Endothelial cell of umbilical vein (primary cell): ENCODE measurements around the gene CTNNA2. TPM values are rescaled to one million over a fixed set of nuclear protein-coding genes. Genes with fewer than 3 reads are reported as not detected.

Source experiments
- BruUV-seq: library from RNA; stranded (reverse); fragments of 400-500 nt; replicated peaks from 2 replicates; lab custom pipeline; 2021; lab: Mats Ljungman, UMichigan
- CTCF ChIA-PET: fragments of 300-600, 350-600 bp; sonication (Branson Sonifier 250); formaldehyde crosslinking; loops from one replicate; lab custom pipeline; 2021; ENCODE audit warnings: antibody characterized with exemption, inconsistent platforms; lab: Charles Lee
- POLR2A ChIA-PET: fragments of 300-600, 350-600 bp; sonication (Branson Sonifier 250); formaldehyde crosslinking; loops from one replicate; lab custom pipeline; 2021; ENCODE audit warnings: antibody characterized with exemption, inconsistent platforms; lab: Charles Lee
- DNase-seq: peaks from one replicate; pipeline ENCODE4 v3.0.0-alpha.2; 2011; ENCODE audit warnings: low read depth, low spot score
- FAIRE-seq: peaks from 2 replicates; lab custom pipeline; 2011; peaks lifted over from hg19 to GRCh38; lab: Jason Lieb, UNC
- H2AFZ ChIP-seq: 2 replicates; pipeline ENCODE4 v1.6.0; 2012; ENCODE audit warnings: low read depth, low read length, control low read depth, inconsistent platforms
- H3K27ac ChIP-seq: 2 replicates; pipeline ENCODE4 v1.5.1; 2011; ENCODE audit warnings: low read depth, mild to moderate bottlenecking, control low read depth, low read length, moderate library complexity; ENCODE audit not compliant: insufficient read depth
- H3K27me3 ChIP-seq, 2 experiments: 2 replicates each; pipeline versions ENCODE4 v1.6.0 to v1.6.1; 2011; ENCODE audit warnings: low read length in 2 of 2, mixed read lengths in 1 of 2; ENCODE audit not compliant: control insufficient read depth in 2 of 2, insufficient read depth in 2 of 2
- H3K36me3 ChIP-seq, 2 experiments: 2 replicates in 1 of 2; 3 replicates in 1 of 2; pipeline ENCODE4 v1.5.1; 2011; ENCODE audit warnings: low read length in 2 of 2, mild to moderate bottlenecking in 1 of 2, moderate library complexity in 1 of 2; ENCODE audit not compliant: control insufficient read depth in 2 of 2, insufficient read depth in 2 of 2; ENCODE audit errors: extremely low read depth in 1 of 2
- H3K4me1 ChIP-seq: 3 replicates; pipeline ENCODE4 v1.5.1; 2011; ENCODE audit warnings: mild to moderate bottlenecking, low read length; ENCODE audit not compliant: control insufficient read depth, insufficient read depth; ENCODE audit errors: extremely low read depth
- H3K4me2 ChIP-seq: 2 replicates; pipeline ENCODE4 v1.6.1; 2011; ENCODE audit warnings: low read length, control low read depth, mixed read lengths; ENCODE audit not compliant: insufficient read depth
- H3K4me3 ChIP-seq, 3 experiments: fragments of 200-600 bp in 1 of 3; sonication (generic), shearing (Covaris generic) in 1 of 3; replicated peaks in 1 of 3; 2 replicates each; pipeline ENCODE4 v1.5.1; 2011 to 2016; ENCODE audit warnings: control low read depth in 3 of 3, low read length in 3 of 3, mild to moderate bottlenecking in 2 of 3, inconsistent platforms in 1 of 3, low read depth in 1 of 3, moderate library complexity in 1 of 3; ENCODE audit not compliant: insufficient read depth in 1 of 3
- H3K79me2 ChIP-seq: 2 replicates; pipeline ENCODE4 v1.6.0; 2012; ENCODE audit warnings: low read length, inconsistent platforms; ENCODE audit not compliant: control insufficient read depth, insufficient read depth
- H3K9ac ChIP-seq: replicated peaks from 2 replicates; pipeline ENCODE3; 2011; ENCODE audit warnings: low read length, control low read depth; ENCODE audit not compliant: insufficient read depth; ENCODE audit errors: extremely low read depth
- H3K9me1 ChIP-seq: replicated peaks from 3 replicates; pipeline ENCODE4 v1.6.0; 2011; ENCODE audit warnings: mild to moderate bottlenecking, low read length; ENCODE audit not compliant: control insufficient read depth, insufficient read depth; ENCODE audit errors: extremely low read depth
- H3K9me3 ChIP-seq: replicated peaks from 2 replicates; pipeline ENCODE4 v1.5.1; 2012; ENCODE audit warnings: low read length, inconsistent platforms; ENCODE audit not compliant: control insufficient read depth, insufficient read depth
- H4K20me1 ChIP-seq: replicated peaks from 2 replicates; pipeline ENCODE3; 2011; ENCODE audit warnings: mild to moderate bottlenecking, low read length; ENCODE audit not compliant: control insufficient read depth, insufficient read depth; ENCODE audit errors: extremely low read depth
- CTCF ChIP-seq, 2 donors: IDR thresholded peaks; 1 replicate in 1 of 2; 2 replicates in 1 of 2; pipeline ENCODE4 v1.5.1; 2011; ENCODE audit warnings: low read length in 2 of 2, mild to moderate bottlenecking in 2 of 2, moderate library complexity in 2 of 2, control low read depth in 1 of 2, inconsistent platforms in 1 of 2, low read depth in 1 of 2; ENCODE audit not compliant: insufficient read depth in 1 of 2; ENCODE audit errors: extremely low read depth in 1 of 2
- EZH2 ChIP-seq: IDR thresholded peaks from 2 replicates; pipeline ENCODE4 v1.6.1; 2012; ENCODE audit warnings: borderline replicate concordance, low read depth, mild to moderate bottlenecking, moderate library complexity, low read length, inconsistent platforms; ENCODE audit not compliant: severe bottlenecking
- FOS ChIP-seq: IDR thresholded peaks from 2 replicates; pipeline ENCODE4 v1.6.1; 2011; ENCODE audit warnings: mild to moderate bottlenecking, low read length, moderate library complexity, borderline replicate concordance; ENCODE audit not compliant: insufficient read depth
- GATA2 ChIP-seq: IDR thresholded peaks from 2 replicates; pipeline ENCODE4 v1.7.0; 2011; ENCODE audit warnings: low read depth, mild to moderate bottlenecking, moderate library complexity, mixed read lengths, low read length; ENCODE audit not compliant: insufficient read length, insufficient read depth
- JUN ChIP-seq: IDR thresholded peaks from 2 replicates; pipeline ENCODE4 v1.6.1; 2011; ENCODE audit warnings: borderline replicate concordance, low read depth; ENCODE audit not compliant: insufficient read length, insufficient read depth
- MAX ChIP-seq: IDR thresholded peaks from 2 replicates; pipeline ENCODE4 v1.6.1; 2011; ENCODE audit not compliant: insufficient read depth, insufficient read length
- MYC ChIP-seq: IDR thresholded peaks from one replicate; pipeline ENCODE4 v1.6.1; 2011; ENCODE audit warnings: mild to moderate bottlenecking, low read depth, low read length
- POLR2A ChIP-seq: IDR thresholded peaks from 2 replicates; pipeline ENCODE4 v1.6.1; 2012; ENCODE audit warnings: low read depth, mild to moderate bottlenecking, control low read depth, low read length
- POLR2AphosphoS5 ChIP-seq: IDR thresholded peaks from 2 replicates; pipeline ENCODE4 v1.6.1; 2012; ENCODE audit warnings: low read depth, mild to moderate bottlenecking, control low read depth, low read length, moderate library complexity; ENCODE audit not compliant: insufficient read depth
- dilution Hi-C: fragments of 300-500 bp; cut with MboI; formaldehyde crosslinking; loops from one replicate; pipeline ENCODE4 v1.15.0; 2019; ENCODE audit warnings: low sequenced_read_pairs; ENCODE audit not compliant: extremely low pct_ligation_motif_present
- intact Hi-C: fragments of 100-400 bp; cut with micrococcal nuclease; formaldehyde crosslinking; loops from one replicate; pipeline ENCODE4 v1.10.0; 2022
- polyA plus RNA-seq, 4 experiments: library from polyadenylated mRNA; depleted of rRNA in 3 of 4; stranded (reverse) in 3 of 4; unstranded in 1 of 4; fragments of >200 nt; gene quantifications; 2 replicates each; pipeline versions ENCODE4 v1.2.1 to v1.2.3, GENCODE V29; 2011 to 2012; ENCODE audit warnings: missing spikeins in 1 of 4
- total RNA-seq: library from RNA; stranded (reverse); gene quantifications from 2 replicates; pipeline ENCODE4 v1.2.3, GENCODE V29; 2021

Gene CTNNA2
- total and polyA plus RNA-seq, 2 donors (not counting 3 experiments of a cell fraction or from before 2014, with no cell fraction given), result not detected

- ChIA-PET CTCF (no interaction called here), POLR2A (no interaction called here)
- peaks cover 6% of the 10 kb centered on the region for H3K9me3 ChIP-seq
- H3K4me3 ChIP-seq, result no peak overlapping the region
- H3K4me2 ChIP-seq, result no peak overlapping the region
- intact Hi-C loops (no loop called here), dilution Hi-C loops (no loop called here)
- H3K4me1 ChIP-seq, result no peaks in the 10 kb centered on the region
- H3K9ac ChIP-seq, result no peak overlapping the region
- BruUV-seq, result no TSS peak
- no peaks in the 10 kb centered on the region for H3K79me2 ChIP-seq
- H3K9me1 ChIP-seq, result no peaks in the 10 kb centered on the region
- no peaks in the 10 kb centered on the region for H3K27me3 ChIP-seq
- no peak overlapping the region for H2AFZ ChIP-seq
- FAIRE-seq (no peak), DNase-seq (no peak)
- H3K27ac ChIP-seq, result no peak overlapping the region
- no peaks in the 10 kb centered on the region for H3K36me3 ChIP-seq
- no peaks in the 10 kb centered on the region for H4K20me1 ChIP-seq
- TF ChIP-seq FOS (no peak), JUN (no peak), EZH2 (no peak), POLR2AphosphoS5 (no peak), GATA2 (no peak)
Measured at GRCh38 chr2:79789811-79790210, 277.0 kb downstream of the CTNNA2 start.

- no peaks in the 10 kb centered on the region for H3K9me1 ChIP-seq
- FAIRE-seq, result no peak
- H3K4me1 ChIP-seq, result no peaks in the 10 kb centered on the region
- no peak overlapping the region for H3K4me3 ChIP-seq
- ChIA-PET CTCF (no interaction called here), POLR2A (no interaction called here)
- H3K9ac ChIP-seq, result no peak overlapping the region
- H4K20me1 ChIP-seq, result no peaks in the 10 kb centered on the region
- H3K27ac ChIP-seq, result no peak overlapping the region
- intact Hi-C loops, result no loop called here
- H3K79me2 ChIP-seq, result no peaks in the 10 kb centered on the region
- no peak for TF ChIP-seq FOS
- no peak for TF ChIP-seq JUN
- TF ChIP-seq GATA2, result no peak
- TF ChIP-seq EZH2, result no peak
- TF ChIP-seq POLR2A, result no peak
- no peak for TF ChIP-seq POLR2AphosphoS5
- no peak for TF ChIP-seq MYC
- no peak for TF ChIP-seq CTCF (IDR thresholded peaks at IDR 0.05; ENCODE audit: extremely low read depth in 1 of 2, insufficient read depth in 1 of 2, low read depth in 1 of 2, low read length in 2 of 2)
- TF ChIP-seq MAX, result no peak
- dilution Hi-C loops, result no loop called here
- BruUV-seq, result no TSS peak
- no peaks in the 10 kb centered on the region for H3K27me3 ChIP-seq
- DNase-seq, result no peak
- no peak overlapping the region for H2AFZ ChIP-seq
- peaks cover 4% of the 10 kb centered on the region for H3K9me3 ChIP-seq
- no peaks in the 10 kb centered on the region for H3K36me3 ChIP-seq
- H3K4me2 ChIP-seq, result no peak overlapping the region
Measured at GRCh38 chr2:79792090-79792489, 279.2 kb downstream of the CTNNA2 start.
